Fibroblast of peridontal ligament (primary cell): ENCODE data around the gene LRRFIP1.
"Not testable (repeated sequence)": the region's sequence is repeated elsewhere in the genome, so short reads cannot be mapped to it uniquely, and the experiment has no call there.

ENCODE experiments used
- DNase-seq: peaks from one replicate; pipeline ENCODE4 v3.0.0-alpha.2; 2010; ENCODE audit errors: extremely low read depth

Gene LRRFIP1

DNA sequence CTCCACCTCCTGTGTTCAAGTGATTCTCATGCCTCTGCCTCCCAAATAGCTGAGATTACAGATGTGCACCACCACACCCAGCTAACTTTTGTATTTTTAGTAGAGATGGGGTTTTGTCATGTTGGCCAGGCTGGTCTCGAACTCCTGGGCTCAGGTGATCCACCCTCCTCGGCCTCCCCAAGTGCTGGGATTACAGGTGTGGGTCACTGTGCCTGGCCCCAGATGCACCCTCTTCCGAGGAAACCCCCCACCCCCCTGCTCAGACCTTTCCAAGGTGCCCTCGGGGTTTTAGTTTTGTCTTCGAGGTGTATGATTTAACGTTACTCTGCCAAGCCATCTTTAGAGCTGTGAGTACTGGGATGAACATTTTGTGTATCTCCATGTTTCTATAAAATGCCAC is 61.2 kb downstream of the LRRFIP1 start:
- not testable (repeated sequence) for DNase-seq

DNA sequence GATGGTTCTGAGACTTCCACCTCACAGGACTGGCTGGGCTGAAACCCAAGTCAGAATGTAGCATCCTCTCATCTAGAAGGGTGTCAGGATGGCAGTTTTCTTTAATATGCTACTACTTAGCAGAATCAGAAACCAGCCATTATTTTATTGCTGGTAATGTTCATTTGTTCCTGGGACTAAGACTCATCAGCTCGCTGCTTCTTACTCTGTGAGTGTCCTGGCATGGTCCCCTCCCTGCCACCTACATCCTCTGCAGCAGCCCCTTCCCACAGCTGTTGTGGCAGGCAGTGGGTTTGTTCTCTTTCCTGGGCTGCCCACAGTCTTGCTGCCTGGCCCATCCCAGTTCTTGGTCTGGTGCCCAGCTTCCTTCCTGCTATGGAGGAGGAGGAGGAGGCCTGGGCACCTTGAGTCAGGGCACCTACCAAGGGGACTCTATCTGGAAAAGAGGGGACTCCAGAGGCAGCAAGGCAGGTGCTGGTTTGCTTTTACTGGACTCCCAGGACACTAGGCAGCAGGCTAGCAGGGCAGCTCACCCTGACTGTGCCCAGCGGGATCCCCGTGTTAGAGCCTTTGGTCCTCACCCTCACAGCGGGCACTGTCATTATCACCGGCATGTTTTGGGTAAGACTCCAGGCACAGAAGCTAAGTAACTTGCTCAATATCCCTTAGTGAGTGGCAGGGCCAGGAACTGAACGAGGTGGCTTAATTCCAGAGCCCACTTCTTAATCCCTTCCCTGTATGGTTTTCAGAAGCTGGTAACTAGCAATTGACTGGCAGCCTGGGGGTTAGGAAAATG is 62.1 kb downstream of the LRRFIP1 start:
- DNase-seq: no peak

DNA sequence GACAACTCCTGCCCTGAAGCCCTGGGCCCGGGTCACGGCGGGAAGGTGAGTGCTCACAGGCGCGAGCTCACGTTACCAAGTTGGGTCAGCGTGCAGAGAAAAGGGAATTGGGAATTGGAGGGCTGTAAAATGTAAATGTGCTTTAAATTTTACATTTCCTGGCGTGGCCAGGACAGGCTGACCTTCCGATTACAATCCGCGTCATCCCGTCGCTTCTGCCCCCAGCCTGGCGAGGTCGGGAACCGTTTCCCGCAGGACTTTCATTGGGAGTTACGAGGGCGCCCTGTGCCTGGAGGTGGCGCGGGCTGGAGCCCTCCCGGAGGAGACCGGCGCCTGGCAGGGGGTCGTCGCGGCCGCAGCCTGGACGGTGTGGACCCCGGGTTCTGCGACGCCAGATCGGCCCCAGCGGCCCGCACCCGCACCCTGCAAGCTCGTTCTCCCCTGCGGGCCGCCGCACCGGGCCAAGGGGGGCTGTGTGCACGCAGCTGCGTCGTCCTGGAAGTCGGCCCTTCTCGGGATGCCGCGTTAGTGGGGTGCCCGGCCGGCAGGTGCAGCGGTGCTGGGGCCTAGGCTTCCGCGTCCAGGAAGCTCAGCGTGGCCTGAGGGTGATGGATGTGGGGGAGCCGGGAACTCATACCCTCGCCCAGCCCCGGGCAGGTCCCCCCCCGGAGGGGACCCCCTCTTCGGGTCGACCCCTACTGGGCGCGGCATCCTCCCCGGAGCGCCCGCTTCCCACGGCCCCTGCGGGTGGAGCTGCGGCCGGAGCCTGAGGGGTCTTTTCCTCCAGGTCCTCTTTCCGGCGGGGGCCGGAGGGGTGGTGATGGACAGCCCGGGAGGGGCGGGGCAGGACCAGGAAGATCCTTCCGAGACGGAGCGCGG is 63.9 kb downstream of the LRRFIP1 start:
- no peak for DNase-seq

DNA sequence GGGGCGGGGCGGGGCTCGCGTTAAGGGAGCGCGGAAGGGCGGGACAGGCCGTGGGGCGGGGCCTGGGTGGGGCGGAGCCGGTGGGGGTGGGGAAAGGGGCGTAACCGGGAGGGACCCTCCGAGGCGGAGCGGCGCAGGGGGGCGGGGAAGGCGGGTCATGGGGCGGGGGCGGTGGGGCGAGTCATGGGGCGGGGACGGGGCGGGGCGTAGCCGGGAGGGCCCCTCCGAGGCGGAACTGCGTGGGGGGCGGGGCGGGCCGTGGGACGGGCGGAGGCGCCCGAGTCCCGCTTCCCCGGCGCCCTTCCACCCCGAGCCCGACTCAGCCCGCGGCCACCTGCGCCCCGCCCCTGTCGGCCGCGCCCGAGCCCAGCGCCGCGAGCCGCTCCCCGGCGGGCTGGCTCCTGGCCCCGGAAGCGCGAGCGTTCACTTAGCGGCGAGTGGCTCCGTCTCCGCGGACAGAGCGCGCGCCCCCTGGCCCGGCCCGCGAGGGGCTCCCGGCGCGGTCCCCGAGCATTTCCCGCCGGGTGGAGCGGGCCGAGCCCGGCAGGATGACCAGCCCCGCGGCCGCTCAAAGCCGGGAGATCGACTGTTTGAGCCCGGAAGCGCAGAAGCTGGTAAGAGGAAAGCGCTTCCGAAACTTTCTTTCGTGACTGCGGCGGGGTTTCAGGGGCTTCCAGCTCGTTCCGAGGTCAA is 64.7 kb downstream of the LRRFIP1 start:
- peak; percentile 78 for DNase-seq

DNA sequence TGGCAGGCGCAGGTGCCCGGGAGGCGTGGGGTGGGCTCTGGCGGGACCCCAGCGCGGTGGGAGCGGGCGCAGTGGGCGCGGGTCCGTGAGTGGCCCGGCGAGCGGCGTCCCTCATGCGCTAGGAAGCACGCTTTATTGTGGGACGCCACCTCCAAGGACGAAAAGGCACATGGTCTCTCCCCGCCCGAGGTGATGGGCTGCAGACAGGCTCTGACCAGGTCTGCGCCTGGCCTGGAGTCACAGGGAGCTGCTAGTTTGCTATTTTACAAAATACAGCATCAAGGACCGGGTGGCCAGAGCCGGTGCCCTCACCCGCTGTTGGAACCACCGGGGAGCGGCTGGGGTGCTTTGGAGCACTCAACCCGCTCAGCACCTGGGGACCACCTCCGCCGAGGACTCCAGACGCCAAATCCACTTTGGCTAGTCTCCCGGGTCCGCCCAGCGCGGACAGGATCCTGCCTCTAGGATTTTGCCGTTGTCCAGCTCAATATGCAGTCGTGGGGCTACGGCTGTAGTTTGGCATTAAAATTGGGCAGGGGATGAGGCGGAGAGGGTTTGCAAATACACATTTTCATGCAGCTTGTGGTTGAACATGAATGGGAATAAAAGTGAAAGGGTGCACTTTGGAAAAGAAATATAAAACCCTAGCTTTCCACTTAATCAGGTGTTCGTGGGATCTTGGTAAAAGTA is 65.4 kb downstream of the LRRFIP1 start:
- no peak for DNase-seq

DNA sequence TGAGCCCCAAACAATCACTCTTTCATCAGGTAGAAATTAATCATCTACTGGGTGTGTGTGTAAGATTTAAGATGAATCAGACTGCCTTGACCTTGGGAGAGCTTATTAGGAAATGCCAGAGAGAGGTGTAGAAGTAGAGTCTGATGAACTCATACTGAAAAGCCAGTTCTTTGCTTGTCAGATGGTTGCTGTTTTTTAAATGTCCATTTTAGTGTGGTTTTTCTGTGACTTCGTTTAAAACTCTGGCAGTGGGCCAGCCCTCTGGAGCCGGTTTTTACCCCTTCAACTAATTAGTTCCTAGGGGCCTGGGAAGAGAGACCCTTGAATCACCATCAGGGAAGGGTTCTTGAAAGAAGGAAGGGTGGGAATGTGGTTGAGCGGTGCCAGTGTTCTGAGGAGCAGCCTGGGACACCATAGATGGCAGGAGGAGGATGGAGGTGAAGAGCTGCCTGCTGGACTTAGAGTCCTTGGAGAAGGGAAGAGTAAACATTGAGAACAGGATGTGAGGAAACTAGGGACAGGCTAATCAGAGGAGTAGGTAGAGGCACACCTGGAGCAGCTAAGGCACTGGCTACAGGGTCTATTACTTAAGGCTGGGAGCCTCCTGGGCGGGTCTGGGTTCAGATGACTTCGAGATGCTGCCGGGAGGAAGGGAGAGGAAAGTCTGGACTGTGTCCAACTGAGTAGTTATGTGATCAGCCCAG is 66.1 kb downstream of the LRRFIP1 start:
- DNase-seq: no peak

DNA sequence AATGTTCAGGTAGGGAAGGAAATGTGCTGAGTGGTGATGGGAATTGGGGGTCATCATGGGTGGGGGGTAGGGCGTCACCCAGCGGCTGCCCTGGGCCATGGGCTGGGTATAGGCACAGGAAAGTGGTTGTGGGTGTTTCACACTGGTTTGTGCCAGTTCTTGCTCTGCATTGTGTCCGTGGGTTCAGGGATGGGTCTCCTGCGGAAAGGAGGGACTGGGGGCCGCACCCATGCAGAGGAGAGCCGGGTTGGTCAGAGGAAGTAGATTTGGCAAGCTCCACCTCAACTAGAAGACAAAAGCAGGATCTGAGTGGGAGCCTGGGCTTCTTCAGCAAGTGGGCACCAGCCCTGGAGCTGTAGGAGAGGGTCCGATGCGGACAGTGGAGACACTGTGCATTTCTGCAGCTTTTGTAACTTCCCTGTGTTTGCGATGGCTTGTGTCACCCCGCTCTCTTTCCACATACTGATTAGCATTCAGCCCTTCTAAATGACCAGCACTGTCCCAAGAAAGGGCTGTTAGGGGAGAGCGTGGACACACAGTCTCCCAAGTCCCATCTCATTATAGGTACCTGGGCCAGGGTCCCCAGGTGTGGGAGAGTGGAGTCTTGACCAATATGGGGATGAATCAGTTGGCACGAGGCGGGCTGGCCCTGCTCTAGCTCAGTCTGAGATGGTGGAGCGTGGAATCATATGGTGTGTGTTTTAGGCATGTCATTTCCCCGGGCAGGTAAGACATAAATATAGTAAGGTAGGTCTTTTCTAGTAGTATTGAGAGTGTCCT is 67.2 kb downstream of the LRRFIP1 start:
- DNase-seq: no peak

DNA sequence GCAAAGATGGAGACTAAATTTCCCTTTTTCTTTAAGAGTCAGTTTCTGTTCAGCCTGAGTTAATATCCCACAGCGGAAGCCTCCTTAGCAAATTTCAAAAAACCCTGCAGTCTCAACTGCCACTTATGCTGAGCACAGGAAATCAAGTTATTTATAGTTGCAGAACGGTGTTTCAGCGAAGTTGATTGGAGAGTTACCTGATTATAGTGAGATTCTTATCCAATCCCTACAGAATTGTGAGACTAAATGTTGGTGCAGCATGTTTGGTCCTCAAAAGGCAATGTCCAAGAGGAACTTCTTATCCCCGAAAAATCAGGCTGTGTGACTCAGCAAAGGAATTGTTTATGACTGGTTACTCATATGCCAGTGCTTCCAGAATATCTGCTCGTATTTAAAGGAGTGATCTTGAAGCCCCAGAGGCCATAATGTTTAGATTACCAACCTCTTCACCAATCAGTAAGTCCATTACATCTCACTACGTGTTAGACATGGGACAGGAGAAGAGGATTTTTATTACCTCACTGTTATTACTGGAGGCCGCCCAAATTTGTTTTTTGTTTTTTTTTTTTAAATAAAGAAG is 67.9 kb downstream of the LRRFIP1 start:
- DNase-seq: peak; percentile 99

DNA sequence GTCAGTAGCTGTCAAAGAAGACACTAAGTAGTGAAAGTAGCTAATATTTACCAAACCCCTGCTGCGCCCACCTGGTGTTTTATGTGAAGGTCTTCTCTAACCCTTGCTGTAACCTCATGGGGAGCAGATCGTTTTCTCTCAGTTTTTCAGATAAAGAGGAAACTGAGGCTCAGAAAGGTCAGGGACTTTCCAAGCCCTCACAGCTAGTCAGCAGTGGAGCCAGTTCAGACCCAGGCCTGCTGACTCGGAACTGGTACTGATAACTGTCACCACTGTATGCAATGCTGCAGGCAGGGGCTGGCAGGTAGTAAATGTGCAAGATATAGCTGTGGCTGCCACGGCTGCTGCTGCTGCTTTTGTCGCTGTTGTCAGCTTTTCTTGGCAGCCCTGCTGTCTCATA is 69.1 kb downstream of the LRRFIP1 start:
- DNase-seq: no peak

DNA sequence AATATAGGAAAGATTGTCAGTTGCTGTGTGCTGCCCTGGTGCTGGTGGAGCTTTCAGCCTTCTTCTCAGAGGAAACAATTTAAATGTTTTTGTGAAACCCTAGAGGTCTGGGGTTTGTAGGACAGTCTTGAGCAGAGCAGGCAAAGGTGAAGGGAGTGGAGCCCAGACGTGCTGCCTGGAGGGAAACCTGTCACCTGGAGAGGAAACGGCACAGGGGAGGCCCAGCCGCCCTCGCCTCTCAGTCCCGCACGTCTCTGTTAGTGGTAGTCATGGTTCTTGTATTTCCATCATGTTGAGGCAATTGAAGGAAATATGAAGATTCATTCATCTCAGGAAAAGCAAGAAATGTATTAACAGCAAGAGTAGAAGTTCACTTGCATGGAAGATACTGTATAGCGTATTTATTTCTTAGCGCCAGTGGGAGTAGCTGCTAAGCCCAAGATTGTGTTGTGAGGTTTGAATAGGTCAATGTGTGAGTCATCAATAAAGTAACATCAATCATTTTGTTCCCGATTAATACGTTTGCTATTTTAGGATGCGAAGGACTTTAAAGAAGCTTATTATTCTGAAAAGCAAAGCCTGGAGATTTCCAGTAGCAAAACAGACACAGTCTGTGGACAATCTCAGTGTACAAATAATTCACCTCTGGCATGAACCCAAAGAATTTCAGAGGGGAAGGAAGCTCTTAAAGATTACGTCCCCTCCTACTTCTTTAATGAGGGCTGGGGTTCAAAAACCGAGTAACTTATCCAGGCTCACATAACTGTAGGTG is 70.4 kb downstream of the LRRFIP1 start:
- no peak for DNase-seq

DNA sequence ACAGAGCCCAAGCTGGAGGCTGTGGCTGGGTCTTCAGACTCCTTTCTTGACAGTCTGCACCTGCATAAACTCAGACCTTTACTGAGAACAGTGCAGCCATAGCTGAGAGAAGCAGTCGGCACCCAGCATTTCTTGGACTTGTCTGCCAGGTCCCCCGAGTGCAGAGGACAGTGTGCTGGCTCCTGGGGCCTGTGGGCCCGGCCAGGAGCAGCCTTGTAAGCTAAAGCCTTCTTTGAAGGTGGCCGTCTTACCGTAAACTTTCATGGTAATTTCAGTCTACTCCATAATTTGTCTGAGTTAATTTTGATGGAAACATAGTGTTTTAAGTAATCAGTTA is 70.9 kb downstream of the LRRFIP1 start:
- no peak for DNase-seq

DNA sequence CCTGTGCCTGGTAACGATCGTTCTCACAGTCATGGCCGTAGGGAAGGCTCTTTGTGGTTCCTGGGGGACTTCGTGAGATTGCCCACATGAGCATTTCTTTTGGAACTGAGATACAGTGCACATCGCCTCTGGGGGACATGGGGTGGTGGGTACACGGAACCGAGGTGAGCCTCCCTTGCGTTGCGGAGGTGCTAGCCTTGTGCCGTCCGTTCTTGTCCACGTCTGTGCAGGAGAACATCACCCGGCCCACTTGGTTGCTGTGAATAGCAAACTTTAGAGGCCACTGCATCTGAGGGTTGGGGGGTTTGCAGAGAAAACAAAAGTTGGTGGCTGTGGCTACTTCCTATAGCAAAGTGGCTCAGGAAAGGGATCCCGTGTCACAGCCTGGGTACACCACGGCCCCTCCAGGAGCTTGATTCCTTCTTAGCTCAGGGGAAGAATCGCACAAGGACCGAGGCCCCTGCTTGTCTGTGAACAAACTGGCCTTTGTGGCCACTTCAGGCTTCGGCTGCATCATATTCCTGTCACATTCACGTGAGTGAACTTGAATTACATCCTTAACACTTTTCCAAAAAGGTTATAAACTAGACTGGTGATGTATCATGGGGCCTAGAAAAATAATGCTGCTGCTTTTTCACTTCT is 72.6 kb downstream of the LRRFIP1 start:
- no peak for DNase-seq

DNA sequence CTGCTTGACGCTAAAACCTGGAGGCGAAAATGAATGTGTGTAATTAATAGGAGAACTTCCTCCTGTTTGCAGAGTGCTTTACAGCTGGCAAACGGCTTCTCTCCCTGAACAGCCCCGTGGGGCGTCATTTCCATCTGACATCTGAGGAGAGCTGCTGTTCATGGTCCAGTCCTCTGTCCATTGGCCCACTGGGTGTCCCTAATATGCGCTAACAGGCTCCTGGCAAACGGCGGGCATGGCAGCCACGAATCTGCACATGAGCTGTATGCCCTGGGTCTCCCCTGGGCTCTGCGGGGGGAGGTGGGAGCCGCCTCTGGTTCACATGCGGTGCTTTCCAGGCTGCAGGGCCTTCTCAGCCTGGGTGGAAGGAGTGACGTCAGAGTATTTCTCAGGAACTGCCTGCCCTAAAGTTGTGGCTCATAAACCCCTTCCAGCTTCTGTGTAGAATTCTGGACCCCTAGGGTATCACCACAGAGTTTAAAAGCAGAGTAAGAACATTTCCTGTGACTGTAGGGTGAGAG is 73.2 kb downstream of the LRRFIP1 start:
- peak; percentile 89 for DNase-seq

DNA sequence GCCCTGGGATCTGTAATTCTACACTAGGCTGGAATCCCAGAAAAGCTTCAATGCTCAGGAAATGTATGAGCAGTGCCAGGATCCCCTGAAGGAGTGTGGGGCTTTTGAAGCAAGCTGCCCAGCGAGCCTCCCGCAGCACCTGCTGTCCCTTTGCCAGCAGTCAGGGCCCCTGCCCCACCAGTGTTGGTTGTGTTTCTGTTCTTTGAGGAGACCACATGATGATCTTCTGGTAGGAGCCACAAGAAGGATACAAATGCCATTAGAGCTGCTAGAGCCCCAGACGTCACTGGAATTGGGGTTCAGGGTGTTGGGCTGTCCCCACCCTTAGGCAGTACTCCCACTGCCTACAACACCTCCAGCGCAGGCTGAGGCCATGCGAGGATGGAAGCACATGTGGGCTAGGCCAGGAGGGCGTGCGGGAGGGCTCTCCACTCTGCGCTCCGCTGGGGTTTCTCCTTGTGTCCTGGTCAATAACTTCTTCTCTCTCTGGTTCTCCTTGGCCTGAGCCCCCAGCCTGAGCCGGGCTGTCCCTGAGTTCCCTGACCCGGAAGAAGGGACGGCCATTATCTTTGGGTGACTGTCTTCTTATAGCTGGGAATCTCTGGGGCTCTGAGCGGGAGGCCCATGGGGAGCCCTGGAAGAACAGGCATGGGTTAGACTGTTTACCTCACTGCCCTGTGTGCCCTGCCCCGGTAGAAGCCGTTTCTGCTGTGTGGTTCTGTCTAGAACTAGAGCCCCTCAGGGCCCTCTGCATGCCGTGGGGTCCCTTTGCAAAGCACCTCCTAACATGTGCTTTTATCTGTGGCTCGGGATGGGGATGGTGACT is 73.9 kb downstream of the LRRFIP1 start:
- DNase-seq: no peak

DNA sequence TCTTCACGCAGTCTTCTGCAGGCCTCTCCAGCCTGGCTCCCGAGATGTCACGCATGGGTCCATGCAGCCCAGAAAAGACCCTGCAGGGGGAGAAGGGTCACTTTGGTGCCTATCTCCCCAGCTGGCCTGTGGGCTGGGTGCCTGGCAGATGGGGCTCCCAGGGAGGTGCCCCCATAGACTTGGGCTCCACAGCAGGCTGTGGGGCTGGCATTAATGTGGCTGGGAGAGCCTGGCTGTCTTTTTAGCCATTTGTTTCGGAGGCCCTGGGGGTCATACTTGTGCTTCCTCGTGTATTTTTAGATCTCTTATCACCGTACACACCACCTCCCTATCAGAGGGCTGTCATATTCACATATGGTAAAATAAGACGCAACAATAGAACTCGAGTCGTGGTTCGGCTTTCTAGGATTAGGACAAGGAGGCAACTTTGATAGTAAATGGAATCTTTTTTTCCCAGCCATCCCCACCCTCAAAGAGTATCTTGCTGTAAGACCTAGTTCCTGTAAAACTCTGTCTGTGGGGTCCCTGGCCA is 74.5 kb downstream of the LRRFIP1 start:
- no peak for DNase-seq

DNA sequence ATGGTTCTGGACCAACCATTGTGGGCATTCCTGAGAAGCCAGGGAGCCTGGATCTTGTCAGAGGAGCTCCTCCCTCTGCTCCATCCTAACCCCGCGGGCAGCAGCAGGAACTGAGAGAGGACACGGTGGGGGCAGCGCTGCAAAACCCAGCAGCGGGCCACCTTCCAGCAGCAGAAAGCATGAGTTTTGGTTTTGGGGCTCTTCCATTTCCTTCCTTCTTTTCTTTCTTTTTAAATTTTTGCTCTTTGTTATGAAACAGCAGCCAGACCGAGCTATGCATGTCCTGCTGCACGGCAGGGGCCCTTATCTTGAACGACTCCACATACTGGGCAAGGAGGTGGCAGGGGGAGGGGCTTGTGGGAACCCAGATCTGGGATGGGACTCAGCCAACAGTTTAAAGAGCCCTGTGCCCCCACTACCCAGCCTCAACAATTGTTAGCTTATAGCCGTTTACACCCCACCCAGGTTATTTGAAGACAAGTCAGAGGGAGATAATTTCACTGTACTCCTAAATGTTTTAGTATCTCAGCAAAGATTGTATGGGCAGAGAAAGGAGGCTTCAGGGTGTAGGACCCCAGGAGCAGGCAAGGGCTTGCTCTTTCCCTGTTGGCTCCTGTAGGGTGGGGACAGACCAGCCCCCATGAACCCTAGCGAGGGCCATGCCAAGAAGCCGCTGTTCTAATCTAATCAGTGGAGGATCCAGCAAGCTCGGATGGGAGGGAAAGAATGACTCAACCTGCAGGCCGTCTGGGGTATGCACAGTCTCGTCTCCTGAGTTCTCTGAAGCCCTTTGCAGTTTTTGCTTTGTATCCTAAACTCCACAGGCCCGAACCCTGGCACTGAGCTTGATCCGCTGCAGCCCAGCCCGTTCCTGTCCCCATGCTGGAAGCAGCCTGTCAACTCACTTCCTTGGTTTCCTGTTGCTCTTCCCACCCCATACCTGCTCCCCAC is 75.3 kb downstream of the LRRFIP1 start:
- peak; percentile 66 for DNase-seq
